CD1c-positive myeloid dendritic cell (primary cell): ENCODE measurements around the gene ELAVL1.
A peak's percentile ranks its signal among the peaks of the same experiment; 100 is the strongest.
"Not testable (repeated sequence)": the region's sequence is repeated elsewhere in the genome, so short reads cannot be mapped to it uniquely, and the experiment has no call there.

Source experiments
- DNase-seq: peaks from one replicate; pipeline ENCODE4 v3.0.0-alpha.2; 2016; ENCODE audit errors: extremely low spot score

Gene ELAVL1

DNA sequence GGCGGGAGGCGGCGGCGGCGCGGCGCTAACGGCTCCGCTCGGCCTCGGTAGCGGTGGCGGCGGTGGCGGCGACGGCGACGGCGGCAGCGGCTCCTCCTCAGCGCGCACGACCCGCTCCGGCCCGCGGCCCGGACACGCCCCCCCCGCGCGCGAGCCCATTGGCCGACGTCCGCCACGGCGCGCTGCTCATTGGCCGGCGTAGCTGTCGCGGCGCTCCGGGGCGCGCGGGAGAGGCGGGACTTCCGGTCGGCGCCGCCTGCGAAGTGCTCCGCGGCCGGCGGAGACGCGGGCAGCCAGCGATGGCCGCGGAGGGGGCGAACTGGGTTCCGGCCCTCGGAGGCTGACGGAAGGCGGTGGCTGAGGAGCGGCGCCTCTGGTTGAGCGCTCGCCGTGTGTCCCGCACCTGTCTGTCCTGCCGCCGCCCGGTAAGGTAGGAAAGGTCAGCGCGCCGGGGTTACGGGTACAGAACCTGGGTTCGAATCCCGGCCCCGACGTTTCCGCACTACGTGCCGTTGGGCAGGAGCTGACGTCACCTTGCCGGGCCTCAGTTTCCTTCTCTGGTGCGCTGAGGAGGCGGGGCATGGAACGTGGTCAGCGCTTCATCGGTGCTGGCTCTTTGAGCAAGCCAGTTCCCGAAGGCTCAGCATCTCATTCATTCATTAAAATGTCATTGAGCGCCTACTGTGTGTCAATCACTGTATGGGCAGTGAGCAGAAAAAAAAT is at the start of gene ELAVL1:
TSS of gene ELAVL1 (minus strand) at position 108 of the 723 bp plus-strand sequence. CDS start 13,826 bp downstream, outside the sequence.
- DNase-seq = peak; percentile 96

DNA sequence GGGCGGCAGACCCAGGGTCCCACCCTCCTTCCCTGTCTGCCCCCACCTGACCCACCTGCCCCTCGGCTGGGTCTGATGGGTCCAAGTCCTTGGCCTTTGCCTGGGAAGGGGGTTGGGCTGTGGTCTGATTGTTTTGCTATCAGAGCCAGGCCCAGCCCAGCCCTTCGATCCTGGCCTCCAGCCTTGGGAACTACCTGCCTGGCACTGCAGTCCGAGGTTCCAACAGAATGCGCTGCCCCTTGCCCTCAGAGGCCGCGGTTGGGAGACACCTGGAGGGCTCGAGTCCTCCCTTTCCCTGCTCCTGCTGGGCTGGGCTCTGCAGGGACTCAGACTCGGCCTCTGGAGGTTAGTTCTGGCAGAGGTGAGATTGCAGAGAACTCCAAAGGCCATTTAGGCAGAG is 48.7 kb upstream of the ELAVL1 start:
- DNase-seq = no peak

DNA sequence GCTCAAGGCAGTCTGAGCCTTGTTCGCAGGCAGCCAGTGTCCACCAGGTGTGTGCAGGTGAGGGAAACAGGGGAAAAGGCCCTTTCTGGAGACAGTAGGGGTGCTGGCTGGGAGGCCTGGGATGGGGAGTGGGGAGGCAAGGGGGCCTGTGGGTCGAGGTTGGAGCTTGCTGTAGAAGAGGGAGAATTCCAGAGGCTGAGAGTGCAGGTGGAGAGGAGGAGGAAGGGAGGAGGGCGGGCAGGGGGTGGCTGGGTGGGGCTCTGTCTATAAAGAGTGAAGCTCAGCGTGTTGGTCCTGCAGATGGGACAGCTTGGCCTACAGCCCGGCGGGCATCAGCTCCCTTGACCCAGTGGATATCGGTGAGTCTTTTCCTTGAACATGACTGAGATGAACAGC is 47.0 kb upstream of the ELAVL1 start, which contains the start of gene CCL25:
TSS of gene CCL25 (plus strand) at position 297 of the 396 bp plus-strand sequence. CDS start 290 bp downstream, outside the sequence.
- no peak for DNase-seq

DNA sequence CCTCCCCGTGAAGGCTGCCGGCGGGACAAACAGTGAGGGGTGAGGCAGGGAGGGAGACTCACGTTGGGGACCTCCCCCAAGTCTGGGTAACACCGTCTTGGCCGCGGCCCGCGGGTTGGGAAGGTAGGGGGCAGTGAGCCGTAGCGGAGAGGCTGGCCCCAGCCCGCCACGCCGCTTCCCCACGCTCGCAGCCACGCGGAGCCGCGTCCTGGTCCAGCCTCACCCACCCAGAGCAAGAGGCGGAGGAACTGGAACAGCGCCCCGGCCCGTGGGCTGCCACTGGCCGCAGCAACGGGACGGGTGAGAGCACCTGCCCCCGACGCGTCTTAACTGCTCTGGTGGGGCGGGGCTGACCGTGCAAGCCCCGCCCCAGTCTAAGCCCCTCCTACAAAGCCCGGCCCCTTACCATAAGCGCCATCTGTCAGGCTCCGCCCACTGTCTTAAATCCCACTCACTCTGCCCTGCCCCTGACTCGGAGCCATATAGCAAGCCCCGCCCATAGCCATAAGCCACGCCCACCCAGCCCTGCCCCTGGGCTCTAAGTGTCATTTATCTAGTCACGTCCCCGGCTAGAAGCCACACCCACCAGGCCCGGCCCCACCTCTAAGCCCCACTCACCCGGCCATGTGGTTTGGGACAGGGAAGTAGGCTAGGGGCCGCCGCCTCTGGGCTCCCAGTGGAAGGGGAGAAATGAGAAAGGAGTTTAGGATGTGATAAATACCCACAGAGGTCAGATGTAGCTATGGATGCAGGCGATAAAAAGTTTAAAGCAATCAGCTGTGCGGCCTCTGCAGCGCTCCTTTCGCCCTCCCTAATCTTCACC is 45.0 kb upstream of the ELAVL1 start:
- peak; percentile 98 for DNase-seq

DNA sequence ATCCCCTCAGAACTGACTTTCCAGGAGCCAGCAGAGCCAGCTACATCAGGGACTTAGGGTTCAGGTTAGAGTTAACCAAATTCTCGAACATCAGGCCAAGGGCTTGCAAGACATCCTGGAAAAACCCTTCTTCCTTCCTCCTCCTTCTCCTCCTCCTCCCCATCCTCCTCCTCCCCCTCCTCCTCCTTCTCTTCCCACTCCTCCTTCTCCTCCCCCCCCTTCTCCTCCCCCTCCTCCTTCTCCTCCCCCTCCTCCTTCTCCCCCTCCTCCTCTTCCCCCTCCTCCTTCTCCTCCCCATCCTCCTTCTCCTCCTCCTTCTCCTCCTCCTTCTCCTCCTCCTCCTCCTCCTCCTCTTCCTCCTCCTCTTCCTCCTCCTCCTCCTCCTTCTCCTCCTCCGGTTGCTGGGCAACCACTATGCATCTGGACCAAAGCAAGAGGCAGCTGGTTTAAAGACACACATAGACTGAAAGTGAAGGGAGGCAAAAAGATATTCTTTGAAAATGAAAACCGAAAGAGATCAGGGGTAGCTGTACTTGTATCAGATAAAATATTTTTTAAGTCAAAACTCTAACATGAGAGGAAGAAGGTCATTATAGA is 41.2 kb upstream of the ELAVL1 start:
- DNase-seq = no peak

DNA sequence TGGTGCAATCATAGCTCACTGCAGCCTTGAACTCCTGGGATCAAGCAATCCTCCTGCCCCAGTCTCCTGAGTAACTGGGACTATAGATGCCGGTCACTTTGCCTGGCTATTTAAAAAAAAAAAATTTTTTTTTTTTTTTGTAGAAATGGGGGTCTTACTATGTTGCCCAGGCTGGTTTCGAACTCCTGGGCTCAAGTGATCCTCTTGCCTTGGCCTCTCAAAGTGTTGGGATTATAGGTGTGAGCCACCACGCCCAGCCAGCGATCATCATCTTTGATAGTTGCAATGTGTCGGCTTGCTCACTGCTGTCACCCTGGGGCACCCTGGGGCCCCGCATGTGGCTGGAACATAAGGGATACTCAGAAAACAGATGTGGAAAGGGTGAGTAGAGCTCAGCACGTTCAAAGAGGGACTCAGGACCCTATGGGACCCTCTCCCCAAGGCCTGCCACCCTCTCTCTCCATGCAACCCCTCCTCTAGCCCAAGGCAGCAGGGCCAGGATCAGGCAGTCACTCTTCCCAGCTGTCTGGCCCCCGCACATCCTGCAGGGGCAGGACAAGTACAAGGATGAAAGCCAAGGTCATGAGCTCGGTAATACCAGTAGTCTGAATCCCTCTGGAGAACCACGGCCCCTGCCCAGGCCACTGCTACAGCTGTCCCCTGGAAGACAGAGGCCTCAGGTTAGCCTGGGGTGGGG is 40.6 kb upstream of the ELAVL1 start:
- DNase-seq = no peak

DNA sequence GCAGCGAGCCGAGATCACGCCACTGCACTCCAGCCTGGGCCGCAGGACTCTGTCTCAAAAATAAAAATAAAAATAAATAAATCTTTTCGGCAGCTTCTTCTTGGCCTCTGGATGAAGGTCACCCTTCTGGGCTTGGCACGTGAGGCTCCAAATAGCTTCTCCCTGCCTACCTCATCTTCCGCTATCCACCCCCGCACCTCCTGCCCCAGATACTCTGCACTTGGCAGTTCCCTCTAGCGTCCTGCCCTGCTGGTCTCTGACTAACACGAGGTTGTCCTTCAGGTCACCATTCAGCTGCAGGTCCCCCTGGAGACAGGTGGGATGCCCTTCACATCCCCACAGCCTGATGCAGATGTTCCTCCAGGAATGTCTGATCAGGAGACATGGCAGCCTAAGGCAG is 38.6 kb upstream of the ELAVL1 start:
- peak; percentile 47 for DNase-seq

DNA sequence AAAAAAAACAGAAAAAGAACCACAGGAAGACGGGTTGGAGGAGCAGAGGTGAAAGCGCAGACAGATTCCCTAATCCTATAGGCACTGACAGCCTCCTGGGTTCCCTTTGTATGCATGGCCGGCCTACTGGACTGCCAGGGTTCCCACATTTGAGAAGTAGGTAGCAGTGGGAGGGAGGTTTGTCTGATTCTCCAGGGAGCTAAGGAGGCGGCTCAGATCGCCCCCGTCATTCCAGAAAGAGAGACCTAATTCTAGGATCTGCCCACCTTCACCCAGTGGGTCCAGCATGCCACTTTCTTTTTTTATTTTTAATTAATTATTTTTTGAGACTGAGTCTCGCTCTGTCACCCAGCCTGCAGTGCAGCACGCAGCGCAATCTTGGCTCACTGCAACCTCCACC is 37.5 kb upstream of the ELAVL1 start:
- DNase-seq = no peak

DNA sequence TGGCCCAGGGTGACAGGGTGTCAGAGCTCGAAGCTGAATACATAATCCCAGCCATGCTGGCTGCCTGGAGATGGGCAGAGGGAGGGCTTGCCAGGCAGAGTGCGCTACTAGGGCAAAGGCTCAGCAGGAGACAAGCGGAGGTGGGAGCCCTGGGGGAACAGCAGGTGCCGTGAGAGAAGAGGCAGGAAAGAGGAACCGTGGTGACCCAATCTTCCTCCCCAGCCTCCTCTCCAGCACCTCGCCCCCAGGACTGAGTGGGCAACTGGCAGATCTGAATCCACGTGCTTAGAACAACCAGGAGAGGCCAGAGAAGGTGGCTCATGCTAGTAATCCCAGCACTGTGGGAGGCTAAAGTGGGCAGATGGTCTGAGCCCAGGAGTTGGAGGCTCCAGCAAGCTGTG is 36.1 kb upstream of the ELAVL1 start:
- peak; percentile 74 for DNase-seq

DNA sequence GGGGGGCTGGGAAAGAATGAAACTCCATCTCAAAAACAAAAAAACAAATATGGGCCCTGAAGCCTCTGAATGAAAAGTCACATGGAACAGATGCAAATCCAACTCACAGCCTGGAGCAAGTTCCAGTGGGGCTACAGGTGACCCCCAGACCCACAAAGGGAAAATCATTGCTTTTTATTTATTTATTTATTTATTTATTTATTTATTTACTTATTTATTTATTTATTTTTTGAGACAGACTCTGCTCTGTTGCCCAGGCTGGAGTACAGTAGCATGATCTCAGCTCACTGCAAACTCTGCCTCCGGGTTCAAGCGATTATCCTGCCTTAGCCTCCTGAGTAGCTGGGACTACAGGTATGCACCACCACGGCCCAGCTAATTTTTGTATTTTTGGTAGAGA is 33.8 kb upstream of the ELAVL1 start:
- DNase-seq = no peak

DNA sequence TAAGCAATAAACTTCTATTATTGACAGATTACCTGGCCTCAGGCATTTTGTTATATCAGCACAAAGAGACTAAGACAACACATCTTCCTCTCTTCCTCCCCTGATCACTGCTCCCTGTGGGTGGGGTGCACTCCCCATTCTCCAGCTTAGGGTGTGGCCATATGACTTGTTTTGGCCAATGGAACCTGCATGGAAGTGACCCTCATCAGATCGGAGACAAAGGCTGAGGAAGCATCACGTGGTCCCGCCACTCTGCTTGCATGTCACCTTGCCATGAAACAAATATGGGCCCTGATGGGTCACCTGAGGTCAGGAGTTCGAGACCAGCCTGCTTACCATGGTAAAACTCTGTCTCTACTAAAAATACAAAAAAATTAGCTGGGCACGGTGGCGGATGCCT is 33.4 kb upstream of the ELAVL1 start:
- DNase-seq = no peak

DNA sequence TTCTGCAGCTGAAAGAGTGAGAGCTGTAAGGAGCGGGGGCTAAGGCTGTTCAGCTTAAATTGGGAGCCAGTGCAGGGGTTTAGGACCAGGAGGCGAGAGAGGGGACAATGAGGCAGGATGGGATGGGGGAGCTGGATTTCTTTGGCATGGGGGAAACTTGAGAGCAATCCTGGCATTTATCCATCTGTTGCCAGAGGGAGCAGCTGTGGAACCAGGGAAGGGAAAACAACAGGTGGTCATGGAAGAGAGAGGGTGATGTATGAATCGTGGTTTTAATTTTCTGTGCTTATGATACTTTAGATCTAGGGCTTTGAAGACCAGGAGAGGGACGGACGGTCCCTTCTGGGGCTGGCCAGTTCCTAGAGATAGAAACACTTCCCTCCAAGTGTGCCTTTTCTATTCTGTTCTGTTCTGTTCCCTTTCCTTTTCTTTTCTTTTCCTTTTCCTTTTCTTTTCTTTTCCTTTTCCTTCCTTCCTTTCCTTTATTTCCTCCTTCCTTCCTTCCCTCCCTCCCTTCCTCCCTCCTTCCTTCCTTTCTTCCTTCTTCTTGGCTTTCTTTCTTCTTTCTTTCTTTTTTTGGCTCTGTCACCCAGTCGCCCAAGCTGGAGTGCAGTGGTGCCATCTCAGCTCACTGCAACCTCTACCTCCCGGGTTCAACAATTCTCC is 31.1 kb upstream of the ELAVL1 start:
- DNase-seq = no peak

DNA sequence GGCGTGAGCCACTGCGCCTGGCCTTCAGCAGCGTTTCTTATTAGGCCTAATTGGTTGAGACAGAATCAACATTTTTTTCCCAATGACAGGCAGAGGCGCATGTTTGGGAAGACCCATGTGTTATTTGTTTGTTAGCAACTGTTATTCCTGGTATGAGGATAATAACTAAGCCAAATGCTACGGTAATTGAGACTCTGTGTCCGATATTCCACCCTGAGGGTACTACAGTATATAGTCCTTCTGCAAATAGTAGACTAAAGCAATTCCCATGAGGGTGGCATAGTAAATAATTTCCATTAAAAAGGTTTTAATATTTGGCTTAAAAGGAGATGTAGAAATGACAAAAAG is 28.7 kb upstream of the ELAVL1 start:
- no peak for DNase-seq

DNA sequence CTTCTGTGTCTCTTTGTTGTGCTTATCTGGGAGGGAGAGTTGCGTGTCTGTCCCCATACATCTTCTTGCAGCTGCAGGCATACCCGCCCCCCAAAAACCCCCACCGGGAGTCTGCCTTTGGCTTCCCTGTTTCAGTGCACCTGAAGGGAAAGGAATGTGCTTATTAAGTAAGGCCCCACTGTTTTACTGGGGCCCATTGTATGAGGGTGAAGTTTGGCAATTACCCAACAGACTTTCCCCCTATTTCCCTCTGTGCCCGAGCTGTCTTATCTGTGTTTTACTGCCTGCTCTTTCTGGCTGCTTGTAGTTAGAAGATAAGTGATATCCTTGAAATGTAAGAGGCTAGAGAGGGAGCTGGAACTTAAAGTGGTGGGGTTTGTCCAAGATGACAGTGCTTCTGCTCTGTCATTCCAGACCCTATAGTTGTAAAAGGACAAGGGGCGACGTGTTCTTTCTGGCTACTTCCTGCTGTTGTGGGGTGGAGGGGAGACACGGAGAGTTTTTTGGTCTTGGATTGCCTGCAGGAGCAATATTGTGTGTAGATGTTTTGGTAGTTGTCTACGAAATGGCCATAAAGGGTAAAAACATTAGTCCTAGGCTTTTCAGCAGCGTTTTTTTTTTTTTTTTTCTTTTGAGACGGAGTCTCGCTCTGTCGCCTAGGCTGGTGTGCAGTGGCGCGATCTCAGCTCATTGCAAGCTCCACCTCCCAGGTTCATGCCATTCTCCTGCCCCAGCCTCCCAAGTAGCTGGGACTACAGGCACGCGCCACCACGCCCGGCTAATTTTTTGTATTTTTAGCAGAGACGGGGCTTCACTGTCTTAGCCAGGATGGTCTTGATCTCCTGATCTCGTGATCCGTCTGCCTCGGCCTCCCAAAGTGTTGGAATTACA is 28.1 kb upstream of the ELAVL1 start:
- not testable (repeated sequence) for DNase-seq

DNA sequence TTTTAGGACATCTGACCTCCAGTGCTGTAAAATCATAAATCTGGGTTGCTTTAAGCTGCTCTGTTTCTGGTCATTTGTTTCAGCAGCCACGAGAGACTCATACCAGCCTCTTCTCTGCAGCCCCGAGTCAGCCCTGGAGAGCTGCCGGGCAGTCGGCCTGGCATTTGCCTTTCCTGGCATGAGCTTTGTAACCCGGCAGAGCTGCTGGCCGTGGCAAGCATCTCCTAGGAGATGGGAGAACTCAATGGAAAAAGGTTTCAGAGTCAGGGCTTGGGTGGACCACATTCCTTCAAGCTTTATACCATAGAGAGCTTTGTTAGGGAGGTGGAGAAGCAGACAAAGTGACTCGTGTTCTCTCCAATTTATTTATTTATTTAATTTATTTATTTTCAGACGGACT is 25.5 kb upstream of the ELAVL1 start:
- DNase-seq = no peak

DNA sequence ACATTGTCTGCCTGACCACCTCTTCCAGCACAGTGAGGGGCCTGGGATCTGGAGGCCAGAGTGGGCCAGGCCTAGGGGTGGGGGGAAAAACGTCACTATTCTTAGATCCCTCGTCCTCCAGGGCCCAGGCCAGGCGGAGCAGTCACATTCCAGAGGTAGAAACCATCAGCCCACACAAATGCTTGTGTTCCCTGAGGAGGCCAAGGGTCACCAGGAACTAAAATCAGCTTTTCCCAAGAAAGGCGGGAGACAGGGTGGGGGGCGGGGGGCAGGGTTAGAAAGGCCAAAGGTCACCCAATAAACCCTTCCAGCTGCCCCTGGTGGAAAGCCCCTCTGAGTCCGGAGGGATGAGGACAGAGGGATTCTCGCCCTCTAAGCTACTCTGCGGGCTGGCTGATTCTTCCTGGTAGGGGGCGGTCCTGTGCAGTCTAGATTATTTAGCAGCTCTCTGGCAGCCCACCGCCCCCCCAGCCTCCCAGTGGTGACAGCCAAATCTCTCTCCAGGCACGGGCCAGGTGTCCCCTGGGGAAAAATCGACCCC is 23.6 kb upstream of the ELAVL1 start:
- no peak for DNase-seq

DNA sequence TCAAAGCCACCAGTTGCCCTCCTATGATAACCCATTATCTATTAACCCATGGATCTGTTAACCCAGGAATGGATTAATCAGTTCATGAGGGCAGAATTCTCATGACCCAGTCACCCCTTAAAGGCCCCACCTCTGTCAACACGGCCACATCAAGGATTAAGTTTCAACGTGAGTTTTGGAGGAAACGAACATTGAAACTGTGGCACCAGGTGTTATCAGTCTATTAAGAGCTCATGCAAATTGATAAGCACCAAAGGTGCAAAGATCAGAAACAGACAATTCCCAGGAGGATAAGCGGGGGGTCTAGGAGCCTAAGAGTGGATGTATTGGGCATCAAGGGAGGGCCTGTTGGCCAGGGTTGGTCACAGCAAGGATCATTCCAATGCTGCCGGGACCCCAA is 19.9 kb upstream of the ELAVL1 start:
- no peak for DNase-seq

DNA sequence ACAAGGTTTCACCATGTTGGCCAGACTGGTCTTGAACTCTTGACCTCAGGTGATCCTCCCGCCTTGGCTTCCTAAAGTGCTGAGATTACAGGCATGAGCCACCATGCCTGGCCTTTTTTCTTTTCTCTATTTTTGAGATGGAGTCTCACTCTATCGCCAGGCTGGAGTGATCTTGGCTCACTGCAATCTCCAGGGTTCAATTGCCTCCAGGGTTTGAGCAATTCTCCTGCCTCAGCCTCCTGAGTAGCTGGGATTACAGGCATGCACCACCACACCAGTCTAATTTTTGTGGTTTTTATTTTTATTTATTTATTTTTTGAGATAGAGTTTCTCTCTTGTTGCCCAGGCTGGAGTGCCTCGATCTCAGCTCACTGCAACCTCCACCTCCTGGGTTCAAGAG is 18.8 kb upstream of the ELAVL1 start:
- not testable (repeated sequence) for DNase-seq

DNA sequence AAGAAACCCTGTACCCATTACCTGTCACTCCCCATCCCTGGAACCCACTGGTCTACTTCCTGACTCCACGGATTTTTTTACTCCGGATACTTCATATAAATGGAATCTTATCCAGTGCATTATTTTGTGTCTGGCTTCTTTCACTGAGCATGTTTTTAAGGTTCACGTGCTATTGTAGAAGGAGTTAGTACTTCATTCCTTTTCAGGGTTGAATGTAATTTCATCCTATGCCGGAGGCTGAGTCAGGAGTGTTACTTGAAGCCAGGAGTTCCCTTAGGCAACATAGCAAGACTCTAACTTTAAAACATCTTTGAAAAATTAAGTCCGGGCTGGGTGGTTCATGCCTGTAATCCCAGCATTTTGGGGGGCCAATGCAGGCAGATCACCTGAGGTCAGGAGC is 17.9 kb upstream of the ELAVL1 start:
- DNase-seq = no peak

DNA sequence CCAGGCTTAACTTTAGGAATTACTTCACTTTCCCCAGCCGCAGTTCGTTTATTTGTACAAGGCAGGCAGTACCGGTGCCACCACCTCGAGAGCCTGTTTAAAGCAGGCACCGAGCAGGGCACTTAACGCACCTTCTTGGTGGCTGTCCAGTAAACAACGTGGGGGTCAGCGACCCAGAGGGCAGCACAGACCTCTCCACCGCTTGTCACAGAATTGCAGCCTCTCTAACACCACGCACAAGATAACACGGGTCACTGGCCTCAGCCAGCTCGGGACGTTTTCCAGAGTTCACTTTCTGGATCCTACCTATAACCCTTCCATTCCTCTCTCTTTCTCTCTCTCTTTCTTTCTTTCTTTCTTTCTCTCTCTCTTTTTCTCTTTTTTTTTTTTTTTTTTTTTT is 16.8 kb upstream of the ELAVL1 start:
- no peak for DNase-seq
